ENCODE results near the gene DLGAP1. TPM values are rescaled to one million over a fixed set of nuclear protein-coding genes. Genes with fewer than 3 reads are reported as not detected.

DLGAP1 gene
- total RNA-seq, 1 donor from 2014 or later = 0.63 TPM

- no peak overlapping the region for H3K4me3 ChIP-seq (ENCODE audit: low read depth, low read length)
- no peak for DNase-seq (ENCODE audit: low read depth)
- TF ChIP-seq, protein P1, sequence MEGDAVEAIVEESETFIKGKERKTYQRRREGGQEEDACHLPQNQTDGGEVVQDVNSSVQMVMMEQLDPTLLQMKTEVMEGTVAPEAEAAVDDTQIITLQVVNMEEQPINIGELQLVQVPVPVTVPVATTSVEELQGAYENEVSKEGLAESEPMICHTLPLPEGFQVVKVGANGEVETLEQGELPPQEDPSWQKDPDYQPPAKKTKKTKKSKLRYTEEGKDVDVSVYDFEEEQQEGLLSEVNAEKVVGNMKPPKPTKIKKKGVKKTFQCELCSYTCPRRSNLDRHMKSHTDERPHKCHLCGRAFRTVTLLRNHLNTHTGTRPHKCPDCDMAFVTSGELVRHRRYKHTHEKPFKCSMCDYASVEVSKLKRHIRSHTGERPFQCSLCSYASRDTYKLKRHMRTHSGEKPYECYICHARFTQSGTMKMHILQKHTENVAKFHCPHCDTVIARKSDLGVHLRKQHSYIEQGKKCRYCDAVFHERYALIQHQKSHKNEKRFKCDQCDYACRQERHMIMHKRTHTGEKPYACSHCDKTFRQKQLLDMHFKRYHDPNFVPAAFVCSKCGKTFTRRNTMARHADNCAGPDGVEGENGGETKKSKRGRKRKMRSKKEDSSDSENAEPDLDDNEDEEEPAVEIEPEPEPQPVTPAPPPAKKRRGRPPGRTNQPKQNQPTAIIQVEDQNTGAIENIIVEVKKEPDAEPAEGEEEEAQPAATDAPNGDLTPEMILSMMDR (conservative IDR thresholded peaks at IDR 0.05; ENCODE audit: low read depth, low read length) = peak; percentile 92
These were observed 456.3 kb downstream of the DLGAP1 start for GRCh38 chr18:3998698-3999333.

GRCh38 chr18:3995476-3996102 is 459.5 kb downstream of the DLGAP1 start:
- TF ChIP-seq, protein P1 (conservative IDR thresholded peaks at IDR 0.05; ENCODE audit: low read depth, low read length) = peak; percentile 95
- DNase-seq (ENCODE audit: low read depth) = no peak
- H3K4me3 ChIP-seq (ENCODE audit: low read depth, low read length) = peak overlapping the region; percentile 40

DNA sequence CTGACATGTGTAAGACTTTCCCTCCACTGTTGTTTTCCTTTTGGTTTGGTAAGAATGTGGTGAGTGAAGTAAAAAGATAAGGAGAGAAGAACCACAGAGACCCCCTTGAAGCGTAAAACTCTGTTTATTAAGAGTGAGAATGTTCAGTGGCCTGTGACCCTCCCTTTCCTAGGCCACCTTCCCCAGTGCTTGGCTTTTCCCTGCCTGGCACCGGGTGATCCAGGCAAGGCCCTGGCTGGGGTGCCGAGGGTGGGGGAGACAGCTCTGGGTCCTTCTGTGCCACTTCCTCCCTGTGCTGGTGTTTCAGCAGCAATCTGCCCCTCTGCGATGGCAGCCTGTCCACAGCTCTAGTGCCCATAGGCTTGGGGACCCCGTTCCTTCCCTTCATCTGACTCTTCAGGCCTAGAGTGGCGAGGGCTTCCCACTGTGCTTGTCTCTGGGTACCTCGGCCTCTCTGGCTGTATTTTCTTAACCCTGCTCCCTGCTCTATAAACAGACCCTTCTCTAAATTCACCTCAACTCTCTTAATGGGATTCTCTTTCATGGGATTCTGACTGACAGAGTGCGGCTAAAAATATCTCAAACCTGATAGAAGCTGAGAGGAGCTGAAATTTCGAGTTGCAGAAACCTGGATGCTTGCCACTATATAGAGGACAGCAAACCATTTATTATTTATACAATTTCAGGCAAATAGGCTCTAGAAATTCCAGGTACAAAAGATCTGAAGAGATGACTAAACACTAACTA is 461.0 kb downstream of the DLGAP1 start:
- TF ChIP-seq, protein P1 (conservative IDR thresholded peaks at IDR 0.05; ENCODE audit: low read depth, low read length) = no peak
- no peak overlapping the region for H3K4me3 ChIP-seq (ENCODE audit: low read depth, low read length)
- no peak for DNase-seq (ENCODE audit: low read depth)

GRCh38 chr18:3985664-3986063 is 469.4 kb downstream of the DLGAP1 start:
- DNase-seq (ENCODE audit: low read depth) = no peak
- TF ChIP-seq, protein P1 (conservative IDR thresholded peaks at IDR 0.05; ENCODE audit: low read depth, low read length) = peak; percentile 12
- no peak overlapping the region for H3K4me3 ChIP-seq (ENCODE audit: low read depth, low read length)

DNA sequence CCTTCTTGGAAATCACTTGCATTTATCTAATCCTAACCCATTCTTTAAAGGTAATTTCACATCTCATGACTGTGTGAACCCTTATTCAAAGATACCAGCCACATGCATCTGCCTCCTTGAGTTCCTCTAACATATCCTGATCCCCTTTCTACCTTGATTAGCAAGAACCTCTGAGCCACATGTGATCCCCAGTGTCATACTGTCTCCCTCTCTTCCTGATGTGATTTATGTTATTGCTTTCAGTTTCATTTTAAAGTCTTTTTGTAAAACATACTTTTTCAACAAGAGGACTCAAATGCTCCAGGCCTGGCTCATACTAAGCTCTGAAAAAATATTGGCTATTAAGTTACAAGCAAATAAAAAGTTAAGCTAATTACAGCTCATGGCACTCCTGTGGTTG is 470.1 kb downstream of the DLGAP1 start:
- no peak for DNase-seq (ENCODE audit: low read depth)
- TF ChIP-seq, protein P1 (conservative IDR thresholded peaks at IDR 0.05; ENCODE audit: low read depth, low read length) = no peak
- no peak overlapping the region for H3K4me3 ChIP-seq (ENCODE audit: low read depth, low read length)

GRCh38 chr18:3984163-3984757 is 470.8 kb downstream of the DLGAP1 start:
- no peak for DNase-seq (ENCODE audit: low read depth)
- TF ChIP-seq, protein P1 (conservative IDR thresholded peaks at IDR 0.05; ENCODE audit: low read depth, low read length) = no peak
- no peak overlapping the region for H3K4me3 ChIP-seq (ENCODE audit: low read depth, low read length)
